Activated naive CD8-positive, alpha-beta T cell treated with anti-CD3 and anti-CD28 coated beads, Interleukin-2, amount 50 U/mL, for 16 hours (primary cell): ENCODE measurements around the gene MAGI1.

Experiments
- DNase-seq: peaks from one replicate; pipeline ENCODE4 v3.0.0-alpha.2; 2020; ENCODE audit warnings: low read depth, low spot score

MAGI1 gene

DNA sequence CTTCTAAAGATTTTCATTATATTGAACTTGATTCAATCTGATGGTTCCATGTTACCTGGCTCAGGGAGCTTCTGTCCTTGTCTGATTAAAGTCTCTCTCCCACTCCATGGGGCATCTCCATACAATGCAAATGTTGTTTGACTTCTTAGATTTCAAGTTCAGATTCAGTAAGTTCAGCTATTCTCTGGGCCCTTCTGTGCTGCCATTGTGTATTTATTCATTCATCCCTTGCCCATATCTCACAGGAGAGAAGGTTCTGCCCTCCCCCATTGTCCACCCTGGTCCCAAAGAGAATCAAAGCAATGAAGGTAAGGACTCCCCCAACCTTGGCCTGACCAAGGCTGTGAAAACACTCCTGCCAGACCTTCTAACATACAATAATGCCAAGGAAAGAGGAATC, 669.9 kb downstream of the MAGI1 start:
- no peak for DNase-seq

DNA sequence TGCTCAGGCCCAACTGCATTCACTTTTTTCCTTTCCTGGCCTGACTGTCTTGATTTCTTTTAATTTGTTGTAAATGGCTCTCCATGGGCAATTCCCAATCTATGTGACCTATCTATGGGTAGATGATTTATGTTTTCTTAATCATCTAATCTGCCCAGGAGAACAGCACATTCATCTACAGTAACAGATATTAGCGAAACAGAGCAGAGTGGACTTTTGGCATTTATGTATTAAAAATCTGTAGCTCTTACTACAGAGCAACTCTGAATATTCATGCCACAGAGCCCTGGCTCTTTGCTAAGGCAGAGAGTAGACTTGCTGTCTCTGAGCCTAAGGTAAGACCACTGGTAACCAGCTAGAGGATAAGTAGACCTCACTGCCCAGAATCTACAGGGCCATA, 676.0 kb downstream of the MAGI1 start:
- DNase-seq: no peak

DNA sequence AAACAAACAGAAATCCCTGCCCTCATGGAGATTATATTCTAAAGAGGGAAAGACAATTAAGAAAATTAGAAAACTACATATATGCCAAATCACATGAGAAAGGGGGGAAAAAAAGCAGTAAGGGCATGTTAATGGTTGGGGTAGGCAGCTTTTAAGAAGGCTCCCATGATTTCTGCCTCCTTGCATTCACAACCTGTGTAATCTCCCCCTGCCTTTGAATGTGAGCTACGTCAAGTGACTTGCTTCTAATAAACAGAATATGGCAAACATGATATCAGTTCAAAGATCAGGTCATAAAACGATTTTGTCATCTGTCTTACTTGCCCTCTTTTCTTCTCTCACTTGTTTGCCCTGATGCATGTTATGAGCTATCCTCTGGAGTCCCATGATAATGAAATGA, 677.3 kb downstream of the MAGI1 start:
- DNase-seq: no peak

DNA sequence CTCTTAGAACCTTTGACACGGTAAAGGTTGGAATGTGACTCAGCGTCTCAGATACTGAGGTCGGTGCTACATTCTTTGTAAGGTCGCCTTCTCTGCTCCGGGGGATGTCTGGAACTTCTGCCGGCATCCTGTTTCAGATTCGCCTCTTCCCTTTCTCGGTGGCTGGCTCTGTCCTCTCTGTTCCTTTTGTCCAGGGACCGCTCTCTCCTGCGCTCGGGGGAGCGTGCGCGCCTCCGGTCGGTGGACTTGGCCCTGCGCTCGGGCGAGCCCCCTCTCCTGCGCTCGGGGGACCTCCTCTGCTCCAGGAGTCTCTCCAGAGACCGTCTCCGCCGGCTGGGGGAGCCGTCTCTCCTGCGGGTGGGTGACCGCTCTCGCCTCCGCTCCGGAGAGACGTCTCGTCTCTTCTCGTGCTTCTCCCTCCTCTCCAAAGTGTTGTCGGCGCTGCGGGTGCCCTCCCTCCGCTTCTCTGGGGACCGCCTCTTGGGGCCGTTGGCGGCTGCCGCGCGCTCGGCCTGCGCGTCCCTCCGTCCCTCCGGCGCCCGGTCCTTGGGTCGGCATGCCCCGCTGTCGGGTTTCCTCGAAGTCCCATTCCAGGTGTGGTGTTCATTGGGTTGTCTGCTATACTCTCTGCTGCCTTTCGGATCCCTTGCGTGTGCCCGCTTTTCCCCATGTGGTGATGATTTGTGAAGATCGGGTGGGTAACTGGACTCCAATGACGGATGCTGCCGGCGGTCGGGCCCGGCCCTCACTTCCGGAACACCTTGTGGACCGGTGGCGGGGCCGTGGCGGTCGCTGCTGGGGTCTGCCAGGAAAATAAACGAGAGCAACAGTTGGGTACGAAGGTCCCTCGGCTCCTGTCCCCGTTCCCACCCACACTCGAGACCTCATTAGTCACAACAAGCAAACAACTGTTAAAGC, 682.1 kb downstream of the MAGI1 start:
- no peak for DNase-seq

DNA sequence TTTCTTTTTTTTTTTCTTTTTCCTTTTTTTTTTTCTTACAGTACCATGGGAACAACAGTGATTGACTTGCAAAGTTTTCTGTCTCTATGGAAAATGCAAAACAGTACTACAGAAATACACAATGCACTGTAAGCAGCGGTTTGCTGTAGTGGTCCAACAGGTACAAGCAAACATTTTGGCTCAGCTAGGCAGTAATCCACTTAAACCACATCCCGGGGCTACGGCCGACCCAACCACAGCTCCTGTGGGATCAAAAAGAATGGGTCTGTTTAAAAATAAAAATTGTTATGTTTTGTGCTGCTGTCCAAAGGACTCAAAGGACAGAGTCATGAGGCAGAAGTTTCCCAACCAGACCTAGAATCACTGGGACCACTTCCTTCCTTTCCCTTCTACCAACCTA, 683.8 kb downstream of the MAGI1 start:
- no peak for DNase-seq

DNA sequence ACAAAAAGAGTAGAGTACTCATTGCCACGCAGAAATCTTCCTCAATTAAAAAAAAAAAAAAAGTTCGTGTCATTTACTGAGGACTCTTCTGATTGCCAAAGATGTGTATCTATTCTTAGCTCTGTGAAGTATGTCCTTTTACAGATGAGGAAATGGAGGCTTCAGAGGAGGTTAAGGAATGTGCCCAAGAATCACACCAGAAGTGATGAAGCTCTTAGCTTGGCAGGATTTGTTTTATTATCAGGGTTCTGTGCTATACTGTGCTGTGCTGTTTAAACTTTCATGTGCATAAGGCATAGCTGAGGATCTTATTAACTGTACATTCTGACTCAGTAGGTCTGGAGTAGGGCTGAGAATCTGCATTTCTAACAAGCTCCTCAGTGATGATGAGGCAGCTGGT, 685.8 kb downstream of the MAGI1 start:
- no peak for DNase-seq

DNA sequence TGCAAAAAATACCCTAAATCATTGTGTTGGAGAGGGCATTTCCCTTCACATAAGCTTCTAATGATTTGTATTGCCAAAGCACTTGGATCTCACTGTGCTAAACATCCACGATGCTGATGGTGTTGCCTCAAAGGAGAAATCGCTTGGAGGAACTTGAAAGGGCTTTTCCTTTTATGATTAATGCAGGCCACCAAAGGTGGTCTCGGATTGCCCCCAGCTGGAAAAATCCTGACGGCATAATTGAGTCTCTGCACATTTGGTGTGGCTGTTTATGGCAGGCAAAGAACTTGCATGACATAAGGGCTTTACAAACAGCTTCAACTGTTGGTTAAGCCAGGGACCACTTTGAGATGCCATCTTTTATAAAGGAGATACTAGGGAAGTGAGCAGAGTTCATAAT, 687.0 kb downstream of the MAGI1 start:
- no peak for DNase-seq

DNA sequence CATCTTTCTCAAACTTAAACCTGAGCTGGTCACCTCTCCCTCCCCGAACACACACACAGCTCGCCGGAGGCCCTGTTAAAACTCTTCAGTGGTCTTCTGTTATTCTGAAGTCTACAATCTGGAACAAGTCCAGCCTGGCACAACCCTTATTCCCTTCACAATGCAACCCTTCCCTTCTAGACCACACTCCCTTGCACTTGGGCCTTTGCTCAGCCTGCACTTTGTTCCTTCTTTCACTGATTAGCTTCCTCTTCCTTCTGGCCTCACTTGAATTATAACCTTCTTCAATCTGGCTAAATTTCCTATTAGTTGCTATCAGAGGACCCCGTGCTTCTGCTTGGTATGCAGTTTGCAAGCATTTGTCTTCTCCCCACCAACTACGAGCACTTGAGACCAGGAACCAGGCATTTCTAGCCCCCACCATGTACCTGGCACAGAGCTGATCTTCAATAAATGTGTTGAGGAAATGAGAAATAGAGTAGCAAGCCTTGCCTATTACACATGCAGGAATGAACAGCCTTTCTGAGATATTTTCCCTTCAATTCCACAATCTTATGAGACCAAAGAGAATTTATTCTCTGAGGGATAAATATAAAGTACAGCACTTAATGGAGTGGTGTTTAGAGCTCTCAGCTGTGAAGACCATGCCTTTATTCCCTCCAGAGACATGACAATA, 687.8 kb downstream of the MAGI1 start:
- DNase-seq: no peak

DNA sequence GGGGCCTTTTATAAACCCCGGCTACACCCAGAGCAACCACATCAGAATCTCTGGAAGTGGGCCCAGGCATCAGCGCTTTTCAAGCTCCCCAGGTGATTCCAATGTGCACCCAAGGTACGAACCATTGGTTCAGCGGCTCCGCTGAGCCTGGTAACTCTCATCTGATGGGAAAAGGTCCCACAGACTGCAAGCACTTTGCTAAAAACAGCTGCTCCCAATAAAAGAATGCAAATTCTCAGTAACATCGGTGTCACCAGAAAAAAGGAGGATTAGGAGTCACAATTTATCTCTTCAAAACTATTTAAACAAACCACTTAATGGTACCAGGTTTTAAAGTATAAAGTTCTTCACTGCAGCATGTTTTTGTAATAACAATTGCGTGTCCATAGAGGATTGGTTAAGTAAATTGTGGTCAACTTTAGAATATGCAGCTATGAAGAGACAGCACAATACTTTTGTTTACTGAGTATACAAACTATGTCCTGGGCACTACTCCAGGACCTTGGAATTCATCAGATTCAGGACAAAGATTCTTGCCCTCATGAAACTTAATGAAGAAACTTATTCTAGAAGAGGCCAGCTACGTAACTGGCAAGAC, 690.2 kb downstream of the MAGI1 start:
- no peak for DNase-seq

DNA sequence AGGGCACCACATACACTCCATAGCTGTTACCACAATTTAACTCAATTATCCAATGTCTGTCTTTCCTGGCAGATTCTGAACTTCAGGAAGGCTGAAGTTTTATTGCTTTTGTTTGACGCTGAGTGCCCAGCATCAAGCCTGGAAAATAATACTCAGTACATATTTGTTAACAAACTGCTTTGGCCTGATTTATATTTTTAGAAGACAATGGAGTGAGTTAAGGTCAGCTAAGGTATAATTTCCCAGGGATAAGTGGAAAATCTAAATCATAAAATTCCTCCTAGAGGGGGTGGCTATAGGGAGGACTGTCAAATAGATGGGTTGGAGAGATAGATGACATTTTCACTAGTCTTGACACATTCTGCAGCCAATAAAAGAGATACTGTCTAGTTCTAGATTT, 691.6 kb downstream of the MAGI1 start:
- DNase-seq: no peak

DNA sequence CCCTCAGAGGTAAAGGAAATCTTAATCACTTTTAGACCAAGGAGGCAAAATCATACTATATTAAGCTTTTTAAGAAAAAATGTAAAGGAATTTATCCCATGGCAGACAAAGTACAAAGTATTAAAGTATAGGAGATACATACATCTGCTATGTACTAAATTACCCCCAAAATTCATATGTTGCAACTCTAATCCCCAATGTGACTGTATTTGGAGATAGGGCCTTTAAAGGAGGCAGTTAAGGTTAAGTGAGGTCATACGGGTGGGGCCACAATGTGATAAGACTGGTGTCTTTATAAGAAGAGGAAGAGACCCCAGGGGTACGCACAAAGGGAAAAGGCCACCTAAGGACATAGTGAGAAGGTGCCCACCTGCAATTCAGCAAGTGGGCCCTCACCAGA, 693.9 kb downstream of the MAGI1 start:
- DNase-seq: no peak

DNA sequence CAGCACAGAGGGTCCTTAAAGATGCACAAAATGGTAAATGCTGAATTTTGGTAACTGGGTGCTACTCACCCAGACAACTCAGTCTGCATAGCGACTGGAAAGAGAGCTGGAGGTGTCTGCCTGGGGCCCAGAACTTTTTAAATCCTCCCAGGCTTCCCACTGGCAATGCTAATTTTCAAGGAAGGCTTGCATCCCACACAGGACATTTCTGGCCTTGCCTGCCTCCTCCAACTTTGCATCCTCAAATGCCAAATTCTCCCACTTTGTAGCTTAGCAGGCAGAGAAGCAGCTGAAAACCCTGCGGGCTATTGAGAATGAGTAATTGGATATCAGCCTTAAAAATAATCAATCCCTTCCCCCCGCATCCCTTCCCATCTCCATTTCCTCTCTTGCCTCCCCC, 694.3 kb downstream of the MAGI1 start:
- DNase-seq: no peak

DNA sequence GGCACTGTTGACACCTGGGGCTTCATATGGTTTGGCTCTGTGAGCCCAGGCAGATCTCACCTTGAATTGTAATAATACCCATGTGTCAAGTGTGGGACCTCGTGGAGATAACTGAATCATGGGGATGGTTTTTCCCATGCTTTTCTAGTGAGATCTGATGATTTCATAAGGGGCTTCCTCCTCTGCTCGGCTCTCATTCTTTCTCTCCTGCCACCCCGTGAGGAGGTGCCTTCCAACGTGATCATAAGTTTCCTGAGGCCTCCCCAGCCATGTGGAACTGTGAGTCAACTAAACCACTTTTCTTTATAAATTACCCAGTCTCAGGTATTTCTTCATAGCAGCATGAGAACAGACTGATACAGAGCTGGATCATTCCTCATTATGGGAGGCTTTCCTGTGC, 695.0 kb downstream of the MAGI1 start:
- DNase-seq: no peak

DNA sequence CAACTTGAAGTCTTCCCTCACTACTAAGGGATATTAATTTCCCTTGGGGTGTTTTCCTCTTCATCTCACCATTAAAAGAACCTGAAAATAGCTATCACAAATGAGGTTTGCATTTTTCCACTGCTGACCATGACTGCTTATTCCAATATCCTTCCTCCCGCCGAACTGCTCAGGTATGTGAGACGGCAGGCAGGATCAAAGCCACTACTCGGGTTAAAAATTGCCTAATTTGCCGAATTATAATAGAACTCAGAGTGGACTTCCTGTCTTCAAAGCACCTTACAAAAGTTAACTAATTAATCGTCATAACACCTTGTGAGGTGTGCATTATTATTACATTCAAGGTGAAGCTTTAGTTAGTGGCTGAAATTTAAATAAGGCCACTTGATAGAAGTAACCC, 695.7 kb downstream of the MAGI1 start:
- no peak for DNase-seq

DNA sequence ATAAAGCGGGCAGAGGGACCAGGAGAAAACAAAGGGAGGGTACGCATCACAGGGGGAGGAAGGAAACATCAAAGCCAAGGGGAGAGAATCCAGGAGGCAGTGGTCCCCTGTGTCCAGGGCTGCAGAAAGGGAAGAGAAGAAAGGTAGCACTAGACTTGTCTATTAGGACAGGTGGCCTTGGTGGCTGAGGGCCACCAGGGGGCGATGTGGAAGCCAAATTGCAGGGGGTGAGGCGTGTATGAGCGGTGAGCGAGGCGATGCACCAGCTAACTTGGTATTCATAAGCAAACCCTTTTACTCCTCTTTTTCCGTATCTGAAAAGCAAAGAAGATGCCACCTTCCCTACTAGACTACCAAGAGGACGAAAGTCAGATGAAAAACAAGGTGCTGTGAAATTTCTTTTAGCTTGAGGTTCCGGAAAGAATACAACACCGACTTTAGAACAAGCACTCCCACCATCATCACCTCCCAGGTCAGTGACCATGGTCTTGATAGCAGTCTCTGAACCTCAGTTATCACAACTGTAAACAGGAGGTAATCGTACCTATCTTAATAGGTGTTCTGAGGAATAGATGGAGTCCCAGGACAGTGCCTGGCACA, 696.5 kb downstream of the MAGI1 start:
- no peak for DNase-seq

DNA sequence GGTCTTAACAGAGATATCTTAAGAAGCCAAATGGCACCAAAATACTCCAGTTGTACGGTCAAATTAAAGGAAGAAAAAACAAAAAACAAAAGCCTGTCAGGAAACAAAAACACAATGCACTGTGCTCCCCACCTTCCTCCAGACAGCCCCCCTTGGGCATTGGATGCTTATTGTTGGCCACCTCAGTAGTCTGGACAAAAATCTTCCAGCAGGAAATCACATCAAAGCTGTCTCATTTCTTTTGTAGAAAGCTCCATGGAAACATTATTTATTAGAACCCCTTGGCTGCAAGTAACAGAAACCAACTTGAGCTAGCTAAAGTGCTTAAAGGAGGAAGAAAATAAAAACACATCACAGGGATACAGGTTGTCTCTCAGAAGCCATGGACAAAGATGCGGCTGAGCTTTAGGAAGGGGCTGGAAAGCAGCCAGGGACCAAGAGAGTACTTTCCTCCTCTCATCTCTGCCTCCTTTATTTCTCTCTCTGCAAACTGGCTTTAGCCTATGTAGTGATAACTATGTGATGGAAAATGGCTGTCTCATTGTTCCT, 699.5 kb downstream of the MAGI1 start:
- no peak for DNase-seq

DNA sequence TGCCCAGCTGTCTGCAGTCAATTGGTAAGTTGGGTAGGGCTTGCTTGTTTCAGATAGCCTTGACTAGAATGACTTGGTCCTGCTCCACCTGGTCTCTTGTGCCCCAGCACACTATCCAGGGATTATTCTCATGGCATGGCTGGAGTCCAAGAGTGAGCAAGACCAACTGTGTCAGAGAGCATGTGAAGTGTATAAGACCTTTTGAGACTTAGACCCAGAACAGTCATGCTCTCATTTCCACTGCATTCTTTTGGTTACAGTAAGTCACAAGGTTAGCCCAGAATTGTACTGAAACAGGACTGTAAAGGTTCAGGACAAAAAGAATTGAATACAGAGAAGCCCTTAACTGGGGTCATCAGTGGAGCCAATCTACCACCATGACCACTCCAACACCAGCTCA, 700.1 kb downstream of the MAGI1 start:
- DNase-seq: no peak

DNA sequence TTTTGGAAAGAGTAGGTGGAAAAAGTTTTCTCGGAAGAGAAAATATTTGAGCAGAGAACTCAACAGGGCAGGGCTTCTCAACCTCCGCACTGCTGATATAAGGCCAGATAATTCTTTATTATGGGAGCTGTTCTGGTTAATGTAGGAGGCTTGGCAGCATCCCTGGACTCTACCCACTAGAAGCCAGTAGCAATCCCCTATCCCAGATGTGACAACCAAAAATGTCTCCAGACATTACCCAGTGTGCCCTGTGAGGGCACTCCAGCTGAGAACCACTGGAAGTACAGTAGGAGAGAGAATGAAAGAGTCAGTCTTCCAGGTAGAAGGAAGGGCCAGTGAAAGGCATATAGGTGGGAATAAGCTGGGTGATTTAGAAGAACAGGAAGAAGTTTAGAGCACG, 703.1 kb downstream of the MAGI1 start:
- no peak for DNase-seq

DNA sequence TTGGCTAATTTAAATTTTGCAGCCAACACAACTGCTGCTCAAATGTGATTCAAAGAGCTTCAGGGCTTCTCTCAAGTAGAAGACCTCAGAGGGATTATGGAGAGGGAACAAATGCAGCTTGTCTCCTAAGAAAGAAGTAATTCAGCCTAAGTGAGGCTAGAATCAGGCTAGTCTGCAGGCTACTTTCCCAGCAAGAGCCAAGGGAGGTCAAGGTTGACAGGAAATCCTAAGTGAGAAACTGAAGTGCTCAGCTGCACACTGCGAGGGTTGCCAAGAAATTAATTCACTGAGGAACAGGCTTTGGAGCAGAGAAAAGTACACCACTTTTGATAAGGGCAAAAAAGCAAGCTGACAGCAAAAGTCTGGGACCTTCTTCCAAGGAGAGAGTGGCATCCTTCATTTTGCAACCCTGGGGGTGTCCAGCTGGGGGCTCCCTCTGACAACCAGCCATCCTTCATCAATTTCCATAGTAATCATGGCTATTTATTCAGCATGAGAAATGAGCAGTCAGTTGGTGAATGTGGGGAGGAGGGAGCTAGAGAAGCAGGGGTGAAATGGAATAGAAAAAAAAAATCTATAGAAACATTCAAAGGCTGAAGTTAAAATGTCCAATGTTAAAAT, 704.6 kb downstream of the MAGI1 start:
- DNase-seq: no peak

DNA sequence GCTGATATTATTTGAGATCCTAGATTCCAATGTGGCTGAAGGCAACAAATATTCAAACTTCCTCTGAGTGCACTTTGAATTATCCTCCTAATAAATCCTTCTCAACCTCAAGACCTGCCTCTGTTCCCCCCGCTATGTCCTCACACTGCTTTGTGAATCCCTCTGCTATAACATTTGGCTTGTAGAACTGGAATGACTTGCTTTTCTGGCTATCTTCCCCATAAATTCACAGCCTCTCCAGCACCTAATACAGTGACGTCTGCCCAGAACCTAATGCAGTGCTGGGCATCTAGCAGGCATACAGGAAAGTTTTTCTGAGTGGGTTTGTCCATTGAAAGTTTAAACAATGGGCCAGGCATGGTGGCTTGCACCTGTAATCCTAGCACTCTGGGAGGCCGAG, 707.0 kb downstream of the MAGI1 start:
- no peak for DNase-seq

DNA sequence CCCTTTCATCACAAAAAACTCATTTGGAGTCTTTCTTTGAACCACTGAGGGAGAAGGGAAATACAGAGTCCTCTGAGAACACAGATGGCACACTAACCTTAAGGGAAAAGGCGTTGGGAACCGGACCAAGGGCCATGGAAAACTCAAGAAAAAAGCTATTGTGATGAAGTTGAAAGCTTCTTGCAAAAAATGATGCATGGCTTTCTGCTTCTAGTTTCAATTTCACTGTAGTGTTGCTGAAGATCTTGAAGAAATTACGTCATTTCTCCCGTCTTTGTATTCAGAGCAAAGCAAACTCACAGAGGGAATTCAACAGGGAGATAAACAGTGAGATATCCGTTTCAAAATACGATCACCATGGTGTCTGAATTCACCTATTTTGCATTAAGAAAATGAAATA, 708.6 kb downstream of the MAGI1 start:
- DNase-seq: no peak

DNA sequence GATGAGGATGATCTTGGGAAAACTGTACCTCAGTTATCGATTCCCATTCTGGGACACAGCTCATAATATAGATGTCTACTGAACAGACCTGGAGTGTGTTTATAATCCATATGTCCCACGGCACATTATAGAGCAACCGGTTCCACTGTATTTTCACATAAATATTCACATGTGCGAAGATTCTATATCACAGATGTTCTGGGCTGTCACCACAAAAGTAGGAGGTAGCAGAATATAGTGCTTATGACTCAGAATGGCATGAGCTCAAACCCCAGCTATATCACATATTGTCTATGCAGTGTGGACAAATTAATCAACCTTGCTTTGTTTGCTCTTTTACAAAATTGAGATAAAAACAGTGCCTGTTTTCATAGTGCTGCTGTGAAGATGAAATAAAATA, 710.6 kb downstream of the MAGI1 start:
- no peak for DNase-seq
